Panc1 (cell line): ENCODE results near the gene DCXR. TPM values are rescaled to one million over a fixed set of nuclear protein-coding genes. Genes with fewer than 3 reads are reported as not detected.

ENCODE experiments used
- ATAC-seq: fragments of 200-7000 bp; cut with Tn5 transposase; 2 replicates; pipeline ENCODE4 v1.9.1; 2020; ENCODE audit warnings: mild to moderate bottlenecking, moderate library complexity
- BruUV-seq: library from RNA; stranded (reverse); fragments of 400-500 nt; replicated peaks from 2 replicates; lab custom pipeline; 2021; lab: Mats Ljungman, UMichigan
- CTCF ChIA-PET: fragments of 300-600 bp; sonication (Branson Sonifier 250); formaldehyde crosslinking; loops from one replicate; lab custom pipeline; 2022; ENCODE audit warnings: antibody characterized with exemption; lab: Charles Lee
- POLR2A ChIA-PET: fragments of 300-600 bp; sonication (Branson Sonifier 250); formaldehyde crosslinking; loops from one replicate; lab custom pipeline; 2022; ENCODE audit warnings: antibody characterized with exemption; lab: Charles Lee
- DNase-seq: peaks from one replicate; pipeline ENCODE4 v3.0.0-alpha.2; 2010; ENCODE audit warnings: low read depth, low spot score
- H3K27ac ChIP-seq: 2 replicates; pipeline ENCODE4 v1.5.1; 2011; ENCODE audit warnings: mild to moderate bottlenecking, low read length, inconsistent platforms
- H3K27me3 ChIP-seq: fragments of 200-500 bp; sonication (Bioruptor generic); 2 replicates; pipeline ENCODE4 v1.6.0; 2014; ENCODE audit warnings: low read length, inconsistent platforms; ENCODE audit not compliant: control insufficient read depth, insufficient read depth
- H3K36me3 ChIP-seq: fragments of 200-500 bp; sonication (Bioruptor generic); 2 replicates; pipeline ENCODE4 v1.5.1; 2014; ENCODE audit warnings: inconsistent platforms, mild to moderate bottlenecking, low read length, moderate library complexity; ENCODE audit not compliant: control insufficient read depth, insufficient read depth
- H3K4me1 ChIP-seq: 2 replicates; pipeline ENCODE4 v1.5.1; 2011; ENCODE audit warnings: inconsistent platforms, mild to moderate bottlenecking, low read length, moderate library complexity; ENCODE audit not compliant: control insufficient read depth, insufficient read depth
- H3K4me3 ChIP-seq, 2 experiments: 2 replicates each; pipeline ENCODE4 v1.5.1; 2011 to 2012; ENCODE audit warnings: low read depth in 2 of 2, low read length in 2 of 2, mild to moderate bottlenecking in 2 of 2, inconsistent platforms in 1 of 2, moderate library complexity in 1 of 2
- H3K9me3 ChIP-seq: fragments of 200-500 bp; sonication (Bioruptor generic); 2 replicates; pipeline ENCODE4 v1.5.1; 2014; ENCODE audit warnings: low read depth, mild to moderate bottlenecking, inconsistent platforms, low read length, moderate library complexity; ENCODE audit not compliant: control insufficient read depth, insufficient read depth
- POLR2AphosphoS5 ChIP-seq: IDR thresholded peaks from 2 replicates; pipeline ENCODE4 v1.6.1; 2012; ENCODE audit warnings: mild to moderate bottlenecking, low read depth, low read length, moderate library complexity
- REST ChIP-seq, 2 experiments: IDR thresholded peaks; 2 replicates each; pipeline ENCODE4 v1.6.1; 2011 to 2012; ENCODE audit warnings: low read depth in 2 of 2, control low read depth in 1 of 2, low read length in 1 of 2, mild to moderate bottlenecking in 1 of 2, moderate library complexity in 1 of 2; ENCODE audit not compliant: insufficient read depth in 1 of 2
- SIN3A ChIP-seq: IDR thresholded peaks from 2 replicates; pipeline ENCODE4 v1.6.1; 2012; ENCODE audit warnings: low read depth, mild to moderate bottlenecking, low read length, moderate library complexity, borderline replicate concordance; ENCODE audit not compliant: insufficient read depth
- TCF7L2 ChIP-seq: IDR thresholded peaks from 2 replicates; pipeline ENCODE4 v1.6.1; 2011; ENCODE audit warnings: mild to moderate bottlenecking, low read depth, low read length, inconsistent platforms
- in situ Hi-C: cut with HindIII; loops from 2 replicates; pipeline ENCODE4 v1.10.0; 2016; ENCODE audit warnings: low sequenced_read_pairs, low pct_unique_long_range_greater_than_20kb
- intact Hi-C: fragments of 100-400 bp; cut with micrococcal nuclease; formaldehyde crosslinking; loops from one replicate; pipeline ENCODE4 v1.10.0; 2022; ENCODE audit not compliant: unreplicated experiment
- total RNA-seq: library from RNA; stranded (reverse); gene quantifications from one replicate; pipeline ENCODE4 v1.2.1, GENCODE V29; 2021; ENCODE audit not compliant: unreplicated experiment
- TF ChIP-seq, protein P1 (sequence below): fragments of 450-650 bp; IDR thresholded peaks from 2 replicates; pipeline ENCODE4 v1.5.1; 2017; ENCODE audit warnings: mild to moderate bottlenecking

DCXR gene
- total RNA-seq, 1 experiment from 2014 or later, result 128 TPM

DNA sequence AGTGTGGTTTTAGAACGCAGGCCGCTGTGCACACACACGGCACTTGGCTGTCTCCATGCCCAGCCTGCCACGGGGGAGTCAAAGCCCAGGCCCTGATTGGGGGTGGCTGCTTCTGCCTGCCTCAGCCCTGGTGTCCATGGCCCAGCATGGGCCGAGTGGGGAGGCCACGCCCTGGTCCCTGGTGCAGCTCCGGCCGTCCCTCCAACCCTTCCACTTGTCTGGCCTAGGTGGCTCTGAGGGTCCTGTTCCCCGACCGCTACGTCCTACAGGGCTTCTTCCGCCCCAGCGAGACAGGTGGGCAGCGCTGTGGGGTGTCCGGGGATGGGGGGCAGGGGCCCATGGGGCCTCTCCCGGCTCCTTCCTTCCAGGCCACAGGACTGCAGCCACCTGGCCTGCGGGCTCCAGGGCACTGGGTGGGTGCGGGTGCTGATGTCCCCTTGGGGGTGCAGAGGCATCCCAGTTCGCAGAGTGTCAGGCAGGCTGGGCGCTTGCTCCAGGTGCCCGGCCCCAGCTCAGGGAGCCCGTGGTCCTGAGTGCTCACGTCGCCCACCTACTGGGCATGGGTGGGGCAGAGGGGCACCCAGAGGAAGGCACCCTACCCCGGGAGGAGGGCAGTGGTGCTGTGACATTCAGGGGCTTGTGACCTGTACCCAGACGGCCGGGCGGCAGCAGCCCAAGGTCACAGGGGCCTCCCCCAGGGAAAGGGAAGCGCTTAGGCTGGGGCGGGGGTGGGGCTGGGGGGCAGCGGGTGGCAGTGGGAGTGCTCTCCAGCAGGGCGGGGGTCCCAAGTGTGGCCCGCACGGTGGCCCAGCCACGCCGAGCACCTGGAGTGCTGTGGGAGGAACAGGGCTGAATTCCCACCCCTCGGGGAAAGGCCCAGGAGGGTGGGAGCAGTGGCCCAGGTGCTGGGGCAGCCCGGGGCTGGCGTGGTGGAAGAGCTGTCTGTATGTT lies 26.6 kb downstream of the DCXR start:
- Histone ChIP-seq H3K9me3 (no peaks in the 10 kb centered on the region), H3K36me3 (no peaks in the 10 kb centered on the region), H3K4me1 (peaks cover 20% of the 10 kb centered on the region), H3K27ac (no peak overlapping the region), H3K4me3 (no peak overlapping the region), H3K27me3 (no peaks in the 10 kb centered on the region)
- DNase-seq (no peak), ATAC-seq (no peak)
- no peak for TF ChIP-seq REST (IDR thresholded peaks at IDR 0.05; ENCODE audit: insufficient read depth in 1 of 2, low read depth in 2 of 2, low read length in 1 of 2)
- no peak for TF ChIP-seq TCF7L2
- TF ChIP-seq, protein P1, sequence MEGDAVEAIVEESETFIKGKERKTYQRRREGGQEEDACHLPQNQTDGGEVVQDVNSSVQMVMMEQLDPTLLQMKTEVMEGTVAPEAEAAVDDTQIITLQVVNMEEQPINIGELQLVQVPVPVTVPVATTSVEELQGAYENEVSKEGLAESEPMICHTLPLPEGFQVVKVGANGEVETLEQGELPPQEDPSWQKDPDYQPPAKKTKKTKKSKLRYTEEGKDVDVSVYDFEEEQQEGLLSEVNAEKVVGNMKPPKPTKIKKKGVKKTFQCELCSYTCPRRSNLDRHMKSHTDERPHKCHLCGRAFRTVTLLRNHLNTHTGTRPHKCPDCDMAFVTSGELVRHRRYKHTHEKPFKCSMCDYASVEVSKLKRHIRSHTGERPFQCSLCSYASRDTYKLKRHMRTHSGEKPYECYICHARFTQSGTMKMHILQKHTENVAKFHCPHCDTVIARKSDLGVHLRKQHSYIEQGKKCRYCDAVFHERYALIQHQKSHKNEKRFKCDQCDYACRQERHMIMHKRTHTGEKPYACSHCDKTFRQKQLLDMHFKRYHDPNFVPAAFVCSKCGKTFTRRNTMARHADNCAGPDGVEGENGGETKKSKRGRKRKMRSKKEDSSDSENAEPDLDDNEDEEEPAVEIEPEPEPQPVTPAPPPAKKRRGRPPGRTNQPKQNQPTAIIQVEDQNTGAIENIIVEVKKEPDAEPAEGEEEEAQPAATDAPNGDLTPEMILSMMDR, result no peak
- TF ChIP-seq SIN3A, result no peak
- TF ChIP-seq POLR2AphosphoS5, result no peak
- BruUV-seq, result no TSS peak
- ChIA-PET CTCF (no interaction called here), POLR2A (interaction anchor here (0.7 kb wide), 1 partner anchor 21 kb away, joined by 7 read pairs; no protein-coding TSS in a partner anchor)
- in situ Hi-C loops (no loop called here), intact Hi-C loops (no loop called here)

DNA sequence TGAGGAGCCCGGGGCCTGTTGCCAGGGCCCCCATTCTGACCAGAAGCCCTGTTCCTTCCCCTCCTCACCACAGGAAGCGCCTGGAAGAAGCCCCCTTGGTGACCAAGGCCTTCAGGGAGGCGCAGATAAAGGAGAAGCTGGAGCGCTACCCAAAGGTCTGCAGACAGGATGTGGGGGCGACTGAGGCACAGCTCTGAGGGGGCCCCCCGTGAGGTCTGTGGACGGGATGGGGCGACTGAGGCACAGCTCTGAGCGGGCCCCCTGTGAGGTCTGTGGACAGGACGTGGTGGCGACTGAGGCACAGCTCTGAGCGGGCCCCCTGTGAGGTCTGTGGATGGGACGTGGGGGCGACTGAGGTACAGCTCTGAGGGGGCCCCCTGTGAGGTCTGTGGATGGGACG lies 28.1 kb downstream of the DCXR start:
- in situ Hi-C loops, result no loop called here
- DNase-seq, result no peak
- no peak for ATAC-seq
- peaks cover 34% of the 10 kb centered on the region for H3K4me1 ChIP-seq
- H3K9me3 ChIP-seq, result no peaks in the 10 kb centered on the region
- H3K27ac ChIP-seq, result no peak overlapping the region
- H3K36me3 ChIP-seq, result no peaks in the 10 kb centered on the region
- BruUV-seq, result no TSS peak
- H3K4me3 ChIP-seq, result no peak overlapping the region
- no peaks in the 10 kb centered on the region for H3K27me3 ChIP-seq
- ChIA-PET POLR2A (interaction anchor here (0.7 kb wide), 1 partner anchor 31 kb away, joined by 4 read pairs; no protein-coding TSS in a partner anchor), CTCF (no interaction called here)
- intact Hi-C loops, result no loop called here
- TF ChIP-seq, protein P1, result no peak
- TF ChIP-seq REST (IDR thresholded peaks at IDR 0.05; ENCODE audit: insufficient read depth in 1 of 2, low read depth in 2 of 2, low read length in 1 of 2) (no peak), TCF7L2 (no peak), SIN3A (no peak), POLR2AphosphoS5 (no peak)
